HG02943 (cell line): ENCODE results near the gene TIMM17A.
"Not testable (repeated sequence)": the region's sequence is repeated elsewhere in the genome, so short reads cannot be mapped to it uniquely, and the experiment has no call there.

Experiments
- ATAC-seq: cut with Tn5 transposase; IDR thresholded peaks from one replicate; pipeline ENCODE4 v1.9.1; 2021; ENCODE audit warnings: mild to moderate bottlenecking, low read depth, moderate library complexity; ENCODE audit not compliant: unreplicated experiment

TIMM17A gene

DNA sequence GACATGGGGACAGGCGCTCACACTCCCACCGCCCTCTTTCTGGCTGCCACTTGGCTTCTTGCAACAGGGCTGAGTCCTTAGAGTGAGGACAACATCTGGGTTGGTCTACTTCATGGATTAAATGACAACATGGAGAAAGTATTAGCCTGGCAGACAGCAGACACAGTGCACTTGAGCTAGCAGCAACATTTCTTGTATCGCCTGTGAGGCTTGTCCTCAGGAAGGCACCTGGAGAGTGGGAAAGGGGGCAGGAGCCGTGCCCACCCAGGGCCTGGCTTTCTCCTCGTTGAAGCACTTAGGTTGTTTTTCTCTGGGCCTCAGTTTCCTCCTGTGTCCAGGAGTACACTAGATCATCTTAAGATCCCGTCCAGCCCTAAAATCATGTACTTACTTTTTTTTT lies 58.8 kb downstream of the TIMM17A start:
- ATAC-seq = no peak

DNA sequence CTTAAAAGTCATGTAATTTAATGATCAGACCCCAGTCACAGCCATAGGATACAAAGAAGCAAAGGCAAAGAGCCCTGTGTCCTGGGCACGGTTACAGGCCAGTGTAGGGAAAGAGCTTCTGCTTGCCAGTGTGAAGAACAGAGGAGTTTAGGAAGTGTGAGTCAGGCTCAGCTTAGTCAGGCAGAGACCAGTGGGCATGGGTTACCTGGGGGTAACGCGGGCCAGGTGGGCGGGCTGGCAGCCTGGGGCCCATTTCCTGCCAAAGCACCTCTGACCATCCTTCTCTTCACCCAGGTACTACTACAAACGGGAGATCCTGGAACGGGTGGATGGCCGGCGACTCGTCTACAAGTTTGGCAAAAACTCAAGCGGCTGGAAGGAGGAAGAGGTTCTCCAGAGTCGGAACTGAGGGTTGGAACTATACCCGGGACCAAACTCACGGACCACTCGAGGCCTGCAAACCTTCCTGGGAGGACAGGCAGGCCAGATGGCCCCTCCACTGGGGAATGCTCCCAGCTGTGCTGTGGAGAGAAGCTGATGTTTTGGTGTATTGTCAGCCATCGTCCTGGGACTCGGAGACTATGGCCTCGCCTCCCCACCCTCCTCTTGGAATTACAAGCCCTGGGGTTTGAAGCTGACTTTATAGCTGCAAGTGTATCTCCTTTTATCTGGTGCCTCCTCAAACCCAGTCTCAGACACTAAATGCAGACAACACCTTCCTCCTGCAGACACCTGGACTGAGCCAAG lies 59.8 kb downstream of the TIMM17A start:
- no peak for ATAC-seq

DNA sequence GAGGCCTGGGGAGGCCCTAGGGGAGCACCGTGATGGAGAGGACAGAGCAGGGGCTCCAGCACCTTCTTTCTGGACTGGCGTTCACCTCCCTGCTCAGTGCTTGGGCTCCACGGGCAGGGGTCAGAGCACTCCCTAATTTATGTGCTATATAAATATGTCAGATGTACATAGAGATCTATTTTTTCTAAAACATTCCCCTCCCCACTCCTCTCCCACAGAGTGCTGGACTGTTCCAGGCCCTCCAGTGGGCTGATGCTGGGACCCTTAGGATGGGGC lies 60.3 kb downstream of the TIMM17A start:
- no peak for ATAC-seq

- no peak for ATAC-seq
Observed at GRCh38 chr1:202016022-202016810, 60.9 kb downstream of the TIMM17A start.

DNA sequence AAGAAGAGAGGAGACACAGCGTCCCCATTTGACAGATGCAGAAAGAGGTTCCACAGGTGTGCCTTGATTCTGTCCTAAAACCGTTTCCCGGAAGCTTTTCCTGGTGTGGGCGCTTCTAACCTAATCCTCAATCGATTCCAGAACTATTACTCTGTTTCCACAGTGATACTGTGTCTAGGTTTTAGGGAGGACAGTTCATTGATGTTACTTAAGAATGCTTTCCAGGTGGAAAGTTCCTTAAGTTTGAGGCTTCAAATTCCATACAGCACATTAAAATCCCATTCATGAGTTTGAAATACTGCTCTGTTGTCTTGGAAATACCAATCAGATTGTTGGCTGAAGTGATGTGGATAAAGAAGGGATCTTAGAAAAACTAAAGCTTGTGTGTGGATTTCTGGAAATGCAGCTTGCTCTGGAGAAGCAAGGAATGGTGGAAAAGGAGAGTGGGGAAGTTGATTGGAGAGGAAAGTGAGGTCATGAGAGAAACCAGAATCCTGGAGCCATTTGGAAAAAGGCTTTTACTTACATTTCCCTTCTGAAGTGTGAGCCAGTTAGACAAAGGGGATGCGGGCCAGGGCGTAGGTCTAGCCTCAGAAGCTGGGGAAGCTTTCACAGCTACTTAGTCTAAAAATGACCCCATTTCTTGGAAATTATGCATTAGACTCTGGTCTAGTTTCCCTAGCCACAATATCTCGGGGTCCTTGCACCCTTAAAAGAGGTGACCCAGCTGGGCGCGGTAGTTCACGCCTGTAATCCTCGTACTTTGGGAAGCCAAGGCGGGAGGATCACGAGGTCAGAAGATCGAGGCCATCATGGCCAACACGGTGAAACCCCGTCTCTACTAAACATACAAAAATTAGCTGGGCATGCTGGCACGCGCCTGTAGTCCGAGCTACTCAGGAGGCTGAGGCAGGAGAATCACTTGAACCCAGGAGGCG lies 61.8 kb downstream of the TIMM17A start:
- ATAC-seq = no peak

DNA sequence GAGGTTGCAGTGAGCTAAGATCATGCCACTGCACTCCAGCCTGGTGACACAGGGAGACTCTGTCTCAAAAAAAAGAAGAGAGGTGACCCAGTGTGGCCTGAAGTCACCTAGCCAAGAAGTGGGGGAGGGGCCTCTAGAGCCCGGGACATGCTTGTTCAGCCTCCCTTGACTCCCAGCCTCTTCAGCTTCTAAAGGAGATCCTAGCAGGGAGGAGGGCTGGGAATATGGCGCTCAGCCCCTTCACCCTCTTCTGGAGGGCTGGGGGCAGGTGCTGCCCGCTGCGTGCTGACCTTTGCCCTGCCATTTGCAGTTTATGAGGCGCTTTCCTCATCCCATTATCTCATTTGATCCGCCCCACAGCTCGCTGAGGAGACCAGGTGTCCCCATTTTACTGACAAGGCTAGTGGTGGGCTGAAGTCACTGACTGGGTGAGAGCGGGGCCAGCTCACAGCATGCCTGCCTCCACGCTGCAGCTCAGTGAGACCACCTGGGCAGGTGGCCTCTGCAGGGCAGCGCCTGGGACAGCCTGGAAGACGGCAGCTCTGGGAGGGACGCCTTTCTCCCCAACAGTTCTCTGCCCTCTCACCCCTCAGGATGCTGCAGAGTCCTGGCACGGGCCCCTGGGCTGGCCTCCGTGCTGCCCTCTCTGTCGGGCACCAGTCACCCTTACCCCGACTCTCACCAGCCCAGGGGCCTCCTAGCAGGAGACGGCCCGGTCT lies 62.6 kb downstream of the TIMM17A start:
- no peak for ATAC-seq

- ATAC-seq = no peak
Observed at GRCh38 chr1:202018468-202019234, 63.3 kb downstream of the TIMM17A start.

DNA sequence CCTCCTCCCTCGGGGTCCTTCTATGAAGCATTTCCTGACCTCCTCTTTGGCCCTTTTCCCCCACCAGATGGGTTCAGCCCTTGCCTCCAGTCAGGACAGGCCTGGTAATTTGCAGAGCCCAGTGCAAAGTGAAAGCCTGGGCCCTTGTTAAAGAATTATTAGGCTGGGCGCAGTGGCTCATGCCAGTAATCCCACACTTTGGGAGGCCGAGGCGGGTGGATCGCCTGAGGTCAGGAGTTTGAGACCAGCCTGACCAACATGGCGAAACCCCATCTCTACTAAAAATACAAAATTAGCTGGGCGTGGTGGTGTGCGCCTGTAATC lies 63.9 kb downstream of the TIMM17A start:
- not testable (repeated sequence) for ATAC-seq
